HG02938 (cell line): Measurements from ENCODE around the gene CSGALNACT2.
"Not testable (repeated sequence)": the region's sequence is repeated elsewhere in the genome, so short reads cannot be mapped to it uniquely, and the experiment has no call there.

Source experiments
- ATAC-seq: cut with Tn5 transposase; IDR thresholded peaks from one replicate; pipeline ENCODE4 v1.9.1; 2021; ENCODE audit warnings: mild to moderate bottlenecking, moderate library complexity; ENCODE audit not compliant: unreplicated experiment

Gene CSGALNACT2

DNA sequence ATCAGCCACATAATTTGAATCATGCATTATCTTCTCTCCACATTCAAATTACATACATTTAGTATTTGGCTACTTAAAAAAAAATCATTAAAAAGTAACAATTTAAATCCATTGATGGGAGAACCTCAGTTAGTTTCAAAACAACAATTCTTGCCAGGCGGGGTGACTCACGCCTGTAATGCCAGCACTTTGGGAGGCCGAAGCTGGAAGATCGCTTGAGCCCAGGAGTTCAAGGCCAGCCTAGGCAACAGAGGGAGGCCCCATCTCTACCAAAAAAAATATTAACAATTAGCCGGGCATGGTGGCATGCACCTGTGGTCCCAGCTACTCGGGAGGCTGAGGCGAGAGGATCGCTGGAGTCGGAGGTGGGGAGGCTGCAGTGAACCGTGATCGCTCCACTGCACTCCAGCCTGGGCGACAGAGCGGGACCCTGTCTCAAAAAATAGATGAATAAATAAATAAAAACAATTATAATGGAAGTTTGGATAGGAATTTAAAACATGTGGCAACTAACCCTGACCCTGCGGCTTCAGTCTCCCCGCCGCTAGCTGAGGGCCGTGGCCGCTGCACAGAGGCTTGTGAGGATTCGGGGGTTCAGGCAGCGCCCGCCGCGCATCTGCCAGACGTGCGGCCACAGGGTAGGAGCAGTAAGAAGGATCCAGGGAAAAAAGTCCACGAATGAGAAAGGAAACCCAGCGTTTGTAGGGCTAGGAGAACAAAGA lies 1.1 kb upstream of the CSGALNACT2 start:
- ATAC-seq: no peak

DNA sequence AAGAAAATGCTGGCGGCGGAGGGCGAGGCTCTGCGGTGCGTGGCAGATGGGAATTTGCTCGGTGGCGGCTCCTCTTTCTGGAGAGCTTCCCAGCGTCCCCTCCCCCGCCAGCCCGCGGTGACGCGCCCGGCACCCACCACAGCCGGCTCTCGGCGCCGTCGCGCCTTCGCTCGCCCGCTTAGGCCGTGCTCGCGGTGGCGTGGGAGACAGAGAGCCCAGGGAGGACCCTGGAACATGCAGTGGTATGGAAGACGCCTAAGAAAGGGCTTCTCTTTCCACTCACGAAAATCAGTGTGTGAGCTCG lies 576 bp upstream of the CSGALNACT2 start:
- ATAC-seq: peak; percentile 7

DNA sequence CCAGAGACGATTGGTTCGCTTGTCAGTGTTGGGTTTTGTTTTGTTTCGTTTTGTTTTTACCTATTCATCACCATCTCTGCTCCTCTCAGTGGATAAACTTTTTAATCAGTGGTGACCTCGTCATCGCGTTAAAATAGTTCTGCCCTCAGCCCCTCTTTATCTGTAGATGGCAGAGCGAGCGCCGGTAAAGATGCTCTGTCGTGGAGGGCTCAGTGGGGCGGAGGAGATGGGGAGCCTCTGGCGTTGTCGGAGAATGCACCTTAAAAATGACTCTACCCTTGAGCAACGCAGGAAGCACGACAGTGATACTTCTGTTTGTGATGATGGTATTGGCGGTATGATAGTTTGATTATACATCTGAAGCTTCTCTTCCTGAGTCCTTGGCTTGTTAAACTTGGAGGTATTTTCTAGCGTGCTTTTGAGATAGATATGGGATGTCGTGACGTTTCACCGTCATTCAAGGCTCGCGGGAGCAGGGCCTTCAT lies 554 bp downstream of the CSGALNACT2 start:
- ATAC-seq: peak; percentile 46

DNA sequence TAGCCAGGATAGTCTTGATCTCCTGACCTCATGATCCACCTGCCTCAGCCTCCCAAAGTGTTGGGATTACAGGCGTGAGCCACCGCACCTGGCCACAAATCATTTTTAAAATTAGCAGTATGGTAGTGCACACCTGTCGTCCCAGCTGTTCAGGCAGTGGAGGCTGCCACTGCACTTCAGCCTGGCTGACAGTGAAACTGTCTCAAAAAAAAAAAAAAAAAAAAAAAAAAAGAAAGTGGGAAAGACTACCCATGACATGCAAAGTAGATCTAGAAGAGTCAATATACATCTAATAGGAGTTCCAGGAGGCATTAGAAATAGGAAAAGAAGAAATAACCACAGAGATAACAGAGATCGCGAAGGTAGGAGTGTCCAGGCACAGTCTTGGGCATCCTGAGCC lies 3.2 kb downstream of the CSGALNACT2 start:
- ATAC-seq: no peak

DNA sequence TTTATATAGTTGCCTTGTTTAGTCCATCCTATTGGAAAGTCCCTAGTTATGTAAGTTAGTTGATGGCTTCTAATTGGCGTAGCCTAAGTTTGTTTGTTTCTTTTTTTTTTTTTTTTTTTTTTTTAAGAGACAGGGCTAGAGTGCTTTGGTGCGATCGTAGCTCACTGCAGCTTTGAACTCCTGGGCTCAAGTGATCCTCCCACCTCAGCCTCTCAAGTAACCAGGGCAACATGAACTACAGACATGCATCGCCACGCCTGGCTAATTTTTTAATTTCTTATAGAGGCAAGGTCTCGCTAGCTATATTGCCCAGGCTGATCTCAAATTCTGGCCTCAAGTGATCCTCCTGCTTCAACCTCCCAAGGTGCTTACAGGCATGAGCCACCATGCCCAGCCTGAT lies 7.1 kb downstream of the CSGALNACT2 start:
- ATAC-seq: no peak

DNA sequence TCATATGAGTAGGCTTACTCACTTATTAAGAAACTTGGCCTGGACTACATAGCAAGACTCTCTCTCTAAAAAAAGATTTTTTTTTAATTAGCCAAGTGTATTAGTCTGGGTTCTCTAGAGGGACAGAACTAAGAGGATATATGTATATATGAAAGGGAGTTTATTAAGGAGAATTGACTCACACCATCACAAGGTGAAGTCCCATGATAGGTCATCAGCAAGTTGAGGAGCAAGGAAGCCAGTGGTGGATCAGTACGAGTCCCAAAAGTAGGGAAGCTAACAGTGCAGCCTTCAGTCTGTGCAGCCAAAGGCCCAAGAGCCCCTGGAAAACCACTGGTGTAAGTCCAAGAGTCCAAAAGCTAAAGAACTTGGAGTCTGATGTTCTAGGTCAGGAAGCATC lies 7.7 kb downstream of the CSGALNACT2 start:
- ATAC-seq: not testable (repeated sequence)

DNA sequence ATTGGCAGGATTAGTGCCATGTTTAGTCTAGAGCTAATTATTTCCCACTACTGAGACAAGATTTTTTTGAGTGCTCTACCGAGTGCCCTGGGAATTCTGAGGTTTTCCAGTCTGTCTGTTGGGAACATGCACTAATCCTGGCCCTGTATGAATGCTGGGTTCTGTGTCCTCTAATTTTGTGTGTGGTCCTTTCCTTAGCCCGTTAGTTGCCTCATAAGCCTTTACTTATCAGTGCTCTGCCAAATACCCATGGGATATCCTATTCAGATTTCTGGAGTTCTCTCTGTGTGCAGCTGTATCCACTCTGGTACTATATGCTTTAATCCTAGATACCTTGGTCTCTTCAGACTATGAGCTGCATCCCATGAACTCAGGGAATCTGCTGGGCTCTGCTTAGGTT lies 13.1 kb downstream of the CSGALNACT2 start:
- no peak for ATAC-seq

DNA sequence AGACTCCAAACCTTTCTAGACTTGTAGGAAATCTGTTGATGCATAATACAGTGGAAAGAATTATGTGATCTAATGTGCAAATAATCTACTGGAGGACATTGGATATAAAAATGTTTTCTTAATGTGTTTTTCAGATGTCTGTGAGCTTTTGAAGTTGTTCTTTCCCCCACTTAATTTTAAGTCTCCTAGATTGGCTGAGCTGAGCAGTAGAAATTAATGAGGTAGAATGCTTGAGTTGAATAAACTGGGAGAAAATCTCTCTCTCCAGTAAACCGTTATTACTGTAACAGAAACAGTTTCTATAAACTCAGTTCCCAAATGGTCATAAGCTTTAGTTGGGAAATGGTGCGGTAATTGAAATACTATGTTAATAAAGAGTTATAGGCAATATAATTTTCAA lies 15.7 kb downstream of the CSGALNACT2 start:
- ATAC-seq: no peak

DNA sequence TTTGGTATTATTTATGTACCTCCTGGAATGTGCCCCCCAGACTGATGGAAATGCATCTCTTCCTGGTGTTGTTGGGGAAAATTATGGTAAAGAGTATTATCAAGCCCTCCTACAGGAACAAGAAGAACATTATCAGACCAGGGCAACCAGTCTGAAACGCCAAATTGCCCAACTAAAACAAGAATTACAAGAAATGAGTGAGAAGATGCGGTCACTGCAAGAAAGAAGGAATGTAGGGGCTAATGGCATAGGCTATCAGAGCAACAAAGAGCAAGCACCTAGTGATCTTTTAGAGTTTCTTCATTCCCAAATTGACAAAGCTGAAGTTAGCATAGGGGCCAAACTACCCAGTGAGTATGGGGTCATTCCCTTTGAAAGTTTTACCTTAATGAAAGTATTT lies 17.0 kb downstream of the CSGALNACT2 start:
- no peak for ATAC-seq

DNA sequence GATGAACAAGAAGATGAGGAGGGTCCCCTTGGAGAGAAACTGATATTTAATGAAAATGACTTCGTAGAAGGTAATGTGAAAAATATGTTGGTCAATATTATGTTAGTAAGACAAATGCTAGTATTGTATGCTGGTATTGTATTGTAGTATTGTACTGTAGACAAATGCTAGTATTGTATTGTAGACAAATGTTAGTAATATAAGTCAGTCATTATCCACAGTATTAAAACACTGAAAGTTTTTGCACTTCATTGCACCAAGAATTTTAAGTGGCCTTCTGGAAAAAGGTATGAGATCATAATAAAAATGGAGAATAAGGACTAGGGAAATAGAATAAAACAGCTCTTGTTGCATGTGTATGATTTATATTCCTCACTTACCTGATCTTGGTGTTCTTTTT lies 17.5 kb downstream of the CSGALNACT2 start:
- ATAC-seq: no peak

DNA sequence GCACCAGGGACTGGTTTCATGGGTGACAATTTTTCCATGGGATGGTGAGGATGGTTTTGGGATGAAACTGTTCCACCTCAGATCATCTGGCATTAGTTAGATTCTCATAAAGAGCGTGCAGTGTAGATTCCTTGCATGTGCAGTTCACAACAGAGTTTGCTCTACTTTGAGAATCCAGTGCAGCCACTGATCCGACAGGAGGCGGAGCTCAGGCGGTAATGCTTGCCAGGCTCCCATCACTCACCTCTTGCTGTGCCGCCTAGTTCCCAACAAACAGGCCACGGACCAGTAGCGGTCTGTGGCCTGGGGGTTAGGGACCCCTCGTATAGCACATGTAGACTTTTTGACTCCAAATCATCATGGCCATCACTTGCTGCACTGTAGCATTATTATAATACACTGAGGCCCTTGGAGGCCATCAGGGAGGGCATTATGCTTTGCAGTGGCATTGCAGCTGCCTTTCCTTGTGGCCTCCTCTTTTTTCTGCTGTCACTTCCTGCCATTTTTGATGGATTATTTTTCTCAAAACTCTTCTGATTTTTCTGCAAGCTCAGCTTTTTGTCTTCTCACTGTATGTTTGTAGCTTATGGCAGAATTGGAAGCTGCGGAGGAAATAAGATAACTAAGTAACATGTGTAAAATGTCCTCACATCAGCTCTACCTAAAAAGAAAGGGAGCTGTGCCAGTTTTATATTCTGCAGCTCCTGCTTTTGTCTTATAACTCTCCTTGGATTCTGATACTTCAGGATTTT lies 18.5 kb downstream of the CSGALNACT2 start:
- no peak for ATAC-seq

DNA sequence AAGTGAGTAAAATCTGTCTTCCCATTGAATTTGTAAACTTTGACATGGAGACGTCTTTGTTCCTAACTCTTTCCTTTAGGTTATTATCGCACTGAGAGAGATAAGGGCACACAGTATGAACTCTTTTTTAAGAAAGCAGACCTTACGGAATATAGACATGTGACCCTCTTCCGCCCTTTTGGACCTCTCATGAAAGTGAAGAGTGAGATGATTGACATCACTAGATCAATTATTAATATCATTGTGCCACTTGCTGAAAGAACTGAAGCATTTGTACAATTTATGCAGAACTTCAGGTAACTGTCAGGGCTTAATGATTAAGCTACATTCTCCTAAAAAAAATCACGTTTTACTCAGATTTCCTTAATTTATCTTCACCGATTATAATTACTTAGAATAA lies 20.4 kb downstream of the CSGALNACT2 start:
- ATAC-seq: no peak

DNA sequence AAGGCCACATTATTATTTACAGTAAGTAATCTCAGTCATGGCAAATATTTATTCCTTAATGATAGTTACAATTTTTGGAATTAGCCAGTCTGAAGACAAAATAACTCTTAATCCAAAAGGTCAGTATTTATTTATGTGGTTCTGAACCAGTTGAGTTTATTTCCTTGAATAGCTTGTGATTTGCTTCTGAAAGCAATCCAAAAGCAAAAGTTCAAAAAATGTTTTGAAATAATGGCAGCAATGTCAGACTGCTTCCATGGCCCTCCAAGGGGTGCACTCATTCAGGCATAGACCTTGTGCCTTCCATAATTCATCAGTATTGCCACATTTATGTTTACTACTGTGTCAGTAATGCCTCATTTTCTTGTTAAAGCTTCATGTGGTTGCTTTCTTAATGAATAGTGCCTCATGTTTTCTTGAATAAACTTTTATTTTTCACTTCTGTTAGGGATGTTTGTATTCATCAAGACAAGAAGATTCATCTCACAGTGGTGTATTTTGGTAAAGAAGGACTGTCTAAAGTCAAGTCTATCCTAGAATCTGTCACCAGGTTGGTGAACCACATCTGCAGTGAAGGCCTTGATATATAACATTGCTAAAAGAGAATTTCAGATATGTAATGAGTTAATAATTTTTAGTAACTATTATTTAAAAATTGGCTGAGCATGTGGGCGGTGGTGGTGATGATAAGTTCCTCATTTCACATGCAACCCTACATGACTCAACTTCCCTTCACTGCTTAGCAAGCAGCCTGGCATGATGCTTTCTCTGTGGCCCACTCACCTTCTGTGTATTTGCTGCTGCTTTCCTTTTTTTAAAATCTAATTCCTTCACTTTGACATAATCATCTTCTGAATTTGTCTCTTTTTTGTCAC lies 22.0 kb downstream of the CSGALNACT2 start:
- ATAC-seq: peak; percentile 53

DNA sequence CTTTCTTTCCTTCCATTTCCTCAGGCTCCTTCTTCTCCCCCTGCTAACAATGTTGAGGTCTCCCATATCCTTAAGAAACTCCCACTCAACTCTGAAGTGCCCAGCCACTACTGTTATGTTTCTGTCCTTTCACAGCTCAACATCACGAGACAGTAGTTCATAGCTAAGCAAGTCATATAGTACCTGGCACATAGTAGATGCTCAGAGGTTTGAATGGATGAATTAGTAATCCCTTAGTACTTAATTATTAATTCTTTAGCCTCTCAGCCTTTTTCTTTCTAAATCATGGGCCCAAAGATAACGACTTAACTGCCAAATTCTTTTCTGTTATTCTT lies 22.6 kb downstream of the CSGALNACT2 start:
- peak; percentile 81 for ATAC-seq

DNA sequence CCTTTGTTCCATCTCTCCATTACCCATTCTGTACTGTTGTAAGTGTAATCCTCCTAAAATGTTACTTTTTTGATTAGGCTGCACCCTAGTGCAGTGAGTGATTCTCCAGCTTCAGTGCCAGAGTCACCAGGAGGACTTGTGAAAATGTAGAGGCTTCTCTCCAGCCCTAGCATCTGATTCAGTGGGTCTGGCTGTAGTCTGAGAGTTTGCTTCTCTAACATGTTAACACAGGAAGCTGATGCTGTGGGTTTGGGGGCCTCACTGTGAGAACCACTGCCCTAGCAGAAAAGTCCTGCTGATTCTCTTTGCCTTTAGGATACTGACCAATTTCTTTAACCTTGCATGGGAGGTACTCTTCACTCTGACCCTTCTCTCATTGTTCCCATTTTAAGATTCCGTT lies 24.4 kb downstream of the CSGALNACT2 start:
- ATAC-seq: no peak

DNA sequence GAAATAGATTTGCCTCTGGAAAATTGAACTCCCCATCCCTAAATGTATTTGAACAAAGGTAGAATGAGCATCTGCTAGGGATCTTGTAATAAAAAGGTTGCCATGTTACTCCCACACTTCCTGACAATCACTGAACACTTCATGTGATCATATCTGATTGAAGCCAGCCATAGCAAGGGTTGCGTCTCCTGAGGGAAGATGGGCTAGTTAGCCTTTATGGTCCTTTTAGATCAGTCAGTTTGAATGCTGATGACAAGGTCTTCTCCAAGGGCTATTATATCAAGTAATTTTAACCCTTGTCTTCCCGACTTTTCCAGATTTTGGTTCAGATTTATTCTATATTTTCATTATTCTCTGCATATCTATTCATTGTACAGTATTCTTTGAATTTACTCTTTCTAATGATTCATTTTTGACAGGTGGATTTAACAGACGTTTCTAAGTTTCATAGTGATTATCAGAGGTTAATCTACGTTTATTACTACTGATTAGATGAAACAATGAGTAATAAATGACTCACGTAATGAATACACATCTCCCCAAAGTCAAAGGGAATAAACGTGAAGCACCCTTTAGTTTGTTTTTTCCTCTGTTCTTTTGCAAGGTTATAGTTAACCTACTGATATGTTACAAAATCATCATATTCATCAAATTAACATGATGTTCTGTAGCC lies 28.1 kb downstream of the CSGALNACT2 start:
- ATAC-seq: no peak

DNA sequence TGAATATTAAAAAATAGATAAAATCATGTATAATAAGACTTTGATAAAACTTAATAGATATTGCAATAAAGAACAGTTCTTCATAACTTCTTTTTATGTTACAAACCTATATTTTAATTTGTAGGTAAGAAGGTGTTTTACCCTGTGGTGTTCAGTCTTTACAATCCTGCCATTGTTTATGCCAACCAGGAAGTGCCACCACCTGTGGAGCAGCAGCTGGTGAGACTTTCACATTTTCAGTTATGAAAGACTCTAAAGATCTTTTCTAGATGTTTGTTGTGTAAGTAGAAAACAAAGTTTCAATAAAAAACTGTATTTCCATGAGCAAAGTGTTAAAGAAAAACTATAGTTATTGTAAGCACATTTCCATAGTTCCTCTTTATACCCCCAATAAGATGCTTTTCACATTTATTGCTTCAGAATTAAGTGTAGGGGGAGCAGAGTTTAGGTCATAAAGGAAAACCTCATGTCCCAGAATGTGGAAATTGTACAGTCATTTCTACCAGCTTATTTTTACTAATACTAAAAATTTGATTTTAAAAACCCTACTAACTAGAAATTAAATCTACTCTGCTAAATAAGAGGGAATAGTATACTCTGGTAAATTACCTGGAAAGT lies 28.7 kb downstream of the CSGALNACT2 start:
- no peak for ATAC-seq

DNA sequence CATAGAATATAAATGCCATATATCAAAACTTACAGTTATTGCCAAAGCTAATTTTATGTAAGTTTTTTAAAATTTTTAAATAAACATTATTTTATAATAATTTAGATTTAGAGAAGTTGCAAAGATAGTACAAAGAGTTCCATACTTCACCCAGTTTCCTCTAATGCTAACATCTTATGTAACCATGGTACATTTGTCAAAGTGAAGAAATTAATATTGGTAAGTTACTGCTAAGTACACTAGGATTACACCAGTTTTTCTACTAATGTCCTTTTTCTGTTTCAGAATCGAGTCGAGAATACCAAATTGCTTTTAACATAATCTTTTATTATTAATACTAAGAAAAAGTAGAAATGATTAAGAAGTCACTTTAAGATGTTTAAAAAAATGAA lies 29.2 kb downstream of the CSGALNACT2 start:
- ATAC-seq: no peak

DNA sequence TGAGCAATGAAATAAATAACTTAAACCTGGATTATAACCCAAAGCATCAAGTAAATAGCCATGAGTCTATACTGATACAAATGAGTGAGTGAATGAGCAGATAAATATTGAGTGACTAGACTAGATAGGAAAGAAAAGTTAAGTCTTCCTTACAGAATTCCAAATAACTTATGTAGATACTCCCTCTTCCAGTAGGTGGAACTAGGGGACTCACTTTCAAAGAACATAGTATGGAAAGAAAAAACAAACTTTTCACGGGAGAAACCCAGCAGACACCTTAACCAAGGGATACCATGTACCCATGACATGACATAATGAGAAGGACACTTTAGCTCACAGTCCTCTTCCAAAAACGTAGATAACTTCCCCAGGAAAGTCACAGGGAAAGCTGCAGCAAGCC lies 32.2 kb downstream of the CSGALNACT2 start:
- ATAC-seq: no peak

DNA sequence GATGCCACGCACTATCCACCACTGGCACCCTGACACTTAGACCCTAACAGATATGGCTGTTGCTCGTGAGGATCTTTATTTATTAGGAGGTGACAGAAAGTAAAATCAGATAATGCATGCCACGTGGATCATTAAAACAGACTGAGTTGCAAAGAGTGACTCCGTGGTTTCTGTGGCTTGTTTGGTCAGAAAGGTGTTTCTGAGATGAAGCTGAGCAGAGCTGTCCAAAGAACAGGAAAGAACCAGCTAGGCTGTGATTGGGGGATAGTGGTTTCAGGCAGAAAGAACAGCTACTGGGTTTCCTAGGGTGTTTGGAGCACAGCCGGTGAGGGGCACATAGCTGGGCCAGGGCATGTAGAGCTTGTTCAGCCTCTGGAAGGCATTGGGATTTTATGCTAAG lies 34.4 kb downstream of the CSGALNACT2 start:
- ATAC-seq: no peak

DNA sequence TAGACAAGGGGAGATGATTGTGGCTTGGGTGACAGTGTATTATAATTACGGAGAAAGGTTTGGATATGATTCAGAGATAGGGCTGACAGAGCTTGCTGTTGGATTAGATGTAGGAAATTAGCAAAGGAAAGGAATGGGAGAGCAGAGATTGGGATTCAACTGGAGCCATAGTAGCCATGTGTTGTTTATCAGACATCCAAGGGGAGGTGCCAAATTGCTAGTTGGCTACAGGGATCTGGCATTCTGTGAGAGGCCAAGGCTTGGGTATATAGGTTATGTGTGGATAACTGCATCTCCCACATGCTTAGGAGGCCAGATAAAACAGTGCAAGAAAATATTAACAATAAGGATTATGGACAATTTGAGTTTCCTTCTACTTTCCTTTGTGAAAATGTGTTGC lies 34.9 kb downstream of the CSGALNACT2 start:
- no peak for ATAC-seq
